A549 (cell line): ENCODE measurements around the gene CALN1. TPM values are rescaled to one million over a fixed set of nuclear protein-coding genes. Genes with fewer than 3 reads are reported as not detected.

ENCODE experiments used
- ATAC-seq, 2 experiments: fragments of 200-7000 bp in 1 of 2; fragments of >200 bp in 1 of 2; cut with Nextera tagmentation in 1 of 2; cut with Tn5 transposase in 1 of 2; 3 replicates each; pipeline versions ENCODE4 v1.8.0 to v1.9.1; 2018 to 2020; ENCODE audit warnings: mild to moderate bottlenecking in 1 of 2, moderate library complexity in 1 of 2
- CTCF ChIA-PET: fragments of 300-600 bp; sonication (Branson Sonifier 250); formaldehyde crosslinking; extraction: SDS; loops from one replicate; lab custom pipeline; 2021; ENCODE audit warnings: antibody characterized with exemption, inconsistent platforms; lab: Yijun Ruan, JAX
- POLR2A ChIA-PET: fragments of 350-600 bp; formaldehyde crosslinking; extraction: SDS; loops from one replicate; lab custom pipeline; 2021; ENCODE audit warnings: antibody characterized with exemption, inconsistent platforms; lab: Yijun Ruan, JAX
- DNase-seq, 2 experiments: peaks; one replicate each; pipeline versions ENCODE4 v3.0.0 to v3.0.0-alpha.2; 2011 to 2016; ENCODE audit warnings: low read depth in 1 of 2, low spot score in 1 of 2
- FAIRE-seq: peaks from 2 replicates; lab custom pipeline; 2011; peaks lifted over from hg19 to GRCh38; lab: Jason Lieb, UNC
- H3K27ac ChIP-seq, 2 experiments: fragments of >200 bp; sonication (Bioruptor Twin); formaldehyde crosslinking; 3 replicates each; pipeline ENCODE4 v1.5.1; 2016 to 2017
- H3K4me1 ChIP-seq: fragments of >200 bp; sonication (Bioruptor Twin); formaldehyde crosslinking; 3 replicates; pipeline ENCODE4 v1.6.1; 2016
- H3K4me2 ChIP-seq: fragments of >200 bp; sonication (Bioruptor Twin); formaldehyde crosslinking; 3 replicates; pipeline ENCODE4 v1.6.1; 2016
- H3K4me3 ChIP-seq: fragments of >200 bp; sonication (Bioruptor Twin); formaldehyde crosslinking; 3 replicates; pipeline ENCODE4 v1.5.1; 2016
- H3K9me3 ChIP-seq: fragments of >200 bp; sonication (Bioruptor Twin); formaldehyde crosslinking; 3 replicates; pipeline ENCODE4 v1.6.1; 2016
- CBX2 ChIP-seq: fragments of 200-600 bp; sonication (generic); IDR thresholded peaks from 2 replicates; pipeline ENCODE4 v1.6.1; 2016; ENCODE audit warnings: low read depth, mild to moderate bottlenecking, borderline replicate concordance
- CBX8 ChIP-seq: fragments of 200-600 bp; sonication (generic); IDR thresholded peaks from 2 replicates; pipeline ENCODE4 v1.6.1; 2016
- CHD2 ChIP-seq: fragments of 150-350 bp; IDR thresholded peaks from 2 replicates; pipeline ENCODE4 v1.6.1; 2014; ENCODE audit warnings: low read length; ENCODE audit not compliant: partially characterized antibody
- CHD4 ChIP-seq: fragments of 200-600 bp; sonication (generic); IDR thresholded peaks from 2 replicates; pipeline ENCODE4 v1.6.1; 2016; ENCODE audit warnings: antibody characterized with exemption, mild to moderate bottlenecking, borderline replicate concordance
- FOSL2 ChIP-seq, 2 experiments: fragments of 450-650 bp in 1 of 2; fragments of >200 bp in 1 of 2; sonication (Bioruptor Twin) in 1 of 2; formaldehyde crosslinking; IDR thresholded peaks; 2 replicates each; pipeline versions ENCODE4 v1.5.0 to v1.6.1; 2016 to 2020; ENCODE audit warnings: mild to moderate bottlenecking in 1 of 2, moderate library complexity in 1 of 2
- FOXS1 ChIP-seq: fragments of 250-450 bp; sonication (Bioruptor Pico); IDR thresholded peaks from 2 replicates; pipeline ENCODE4 v1.5.0; 2020; ENCODE audit warnings: mild to moderate bottlenecking, moderate library complexity
- GATA3 ChIP-seq: IDR thresholded peaks from 2 replicates; pipeline ENCODE4 v1.6.1; 2012; ENCODE audit warnings: borderline replicate concordance
- HDAC2 ChIP-seq: fragments of 200-600 bp; sonication (generic); IDR thresholded peaks from 2 replicates; pipeline ENCODE4 v1.6.1; 2016
- JUNB ChIP-seq: fragments of >200 bp; sonication (Bioruptor Twin); formaldehyde crosslinking; IDR thresholded peaks from 2 replicates; pipeline ENCODE4 v1.6.1; 2016
- MAZ ChIP-seq: fragments of 150-350 bp; IDR thresholded peaks from 2 replicates; pipeline ENCODE4 v1.6.1; 2014; ENCODE audit warnings: antibody characterized with exemption, low read depth, low read length, borderline replicate concordance
- MYC ChIP-seq: IDR thresholded peaks from 2 replicates; pipeline ENCODE4 v1.6.1; 2012; ENCODE audit warnings: mild to moderate bottlenecking, inconsistent platforms, low read length, improper control_type of control experiment, borderline replicate concordance
- NFE2L2 ChIP-seq: fragments of 150-350 bp; conservative IDR thresholded peaks from 2 replicates; pipeline ENCODE4 v1.6.1; 2014; ENCODE audit warnings: low read length
- NPAS2 ChIP-seq: fragments of 250-450 bp; sonication (Bioruptor Pico); IDR thresholded peaks from 2 replicates; pipeline ENCODE4 v1.8.0; 2022; ENCODE audit warnings: mild to moderate bottlenecking, moderate library complexity, borderline replicate concordance
- RAD21 ChIP-seq, 2 experiments: fragments of >200 bp in 1 of 2; sonication (Bioruptor Twin) in 1 of 2; formaldehyde crosslinking in 1 of 2; IDR thresholded peaks in 1 of 2; conservative IDR thresholded peaks in 1 of 2; 2 replicates in 1 of 2; 3 replicates in 1 of 2; pipeline ENCODE4 v1.6.1; 2012 to 2018; ENCODE audit warnings: inconsistent platforms in 1 of 2
- RARB ChIP-seq: fragments of 250-450 bp; sonication (Bioruptor Pico); IDR thresholded peaks from 2 replicates; pipeline ENCODE4 v1.8.0; 2021; ENCODE audit warnings: mild to moderate bottlenecking, moderate library complexity
- RFX5 ChIP-seq: fragments of 450-650 bp; IDR thresholded peaks from 2 replicates; pipeline ENCODE4 v1.7.1; 2014; ENCODE audit warnings: antibody characterized with exemption, mild to moderate bottlenecking, moderate library complexity
- USF2 ChIP-seq: fragments of 450-650 bp; IDR thresholded peaks from 2 replicates; pipeline ENCODE4 v1.6.1; 2014; ENCODE audit warnings: antibody characterized with exemption
- ZC3H11A ChIP-seq: fragments of 450-650 bp; IDR thresholded peaks from 2 replicates; pipeline ENCODE4 v1.6.1; 2014; ENCODE audit warnings: antibody characterized with exemption, mild to moderate bottlenecking
- ZFP36 ChIP-seq: fragments of 450-650 bp; IDR thresholded peaks from 2 replicates; pipeline ENCODE4 v1.6.1; 2014; ENCODE audit warnings: borderline replicate concordance; ENCODE audit not compliant: partially characterized antibody
- ZSCAN20 ChIP-seq: fragments of 250-450 bp; sonication (Bioruptor Pico); IDR thresholded peaks from 2 replicates; pipeline ENCODE4 v1.8.0; 2022; ENCODE audit warnings: mild to moderate bottlenecking, moderate library complexity
- WGBS: methylation state at CpG from one replicate; pipeline ENCODE4 v1.1.6; 2017; ENCODE audit errors: missing lambda C conversion rate; 5-methylcytosine and 5-hydroxymethylcytosine counted together
- polyA plus RNA-seq, 4 experiments: library from polyadenylated mRNA; depleted of rRNA in 3 of 4; stranded (reverse); fragments of >200 nt; fragmentation: RNase III in 1 of 4; extraction: RNeasy Plus Mini Kit Qiagen cat#74134 plus additional on column Dnase treatment in 1 of 4; gene quantifications; 2 replicates in 3 of 4; 3 replicates in 1 of 4; pipeline ENCODE4 v1.2.3, GENCODE V29; 2011 to 2017
- TF ChIP-seq, protein P1 (sequence below): IDR thresholded peaks from 2 replicates; pipeline ENCODE4 v1.6.1; 2012; ENCODE audit warnings: low read depth, borderline replicate concordance
- TF ChIP-seq, protein P2 (sequence below): fragments of 200-600 bp; sonication (generic); IDR thresholded peaks from 2 replicates; pipeline ENCODE4 v1.6.1; 2016; ENCODE audit warnings: antibody characterized with exemption, mild to moderate bottlenecking, moderate library complexity
- TF ChIP-seq, protein P3 (sequence below): IDR thresholded peaks from 2 replicates; pipeline ENCODE4 v1.6.1; 2012
- TF ChIP-seq, protein P4 (sequence below): fragments of >200 bp; sonication (Bioruptor Twin); formaldehyde crosslinking; IDR thresholded peaks from 2 replicates; pipeline ENCODE4 v1.6.1; 2016

CALN1 gene
- polyA plus RNA-seq, 2 of the 4 experiments (the other 2 are of a cell fraction), result not detected

DNA sequence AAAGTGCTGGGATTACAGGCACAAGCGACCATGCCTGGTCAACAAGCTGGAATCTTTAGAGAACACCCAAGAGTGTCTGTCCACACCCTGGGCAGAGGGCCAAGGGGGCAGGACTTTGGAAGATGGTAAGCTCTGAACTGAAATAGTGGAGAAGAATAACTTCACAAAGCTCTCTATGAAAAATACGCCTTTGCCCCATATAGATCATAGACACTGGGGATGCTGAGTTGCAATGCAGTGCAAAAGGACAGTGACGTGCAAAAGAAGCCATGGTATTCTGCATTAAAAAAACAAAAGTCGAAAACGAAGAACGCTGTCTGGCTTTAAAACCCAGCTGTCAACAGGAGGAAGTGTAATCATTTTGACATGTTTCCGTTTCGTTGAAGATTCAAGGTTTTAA, 353.6 kb downstream of the CALN1 start (continued):
- TF ChIP-seq USF2 (no peak), CBX2 (no peak)

DNA sequence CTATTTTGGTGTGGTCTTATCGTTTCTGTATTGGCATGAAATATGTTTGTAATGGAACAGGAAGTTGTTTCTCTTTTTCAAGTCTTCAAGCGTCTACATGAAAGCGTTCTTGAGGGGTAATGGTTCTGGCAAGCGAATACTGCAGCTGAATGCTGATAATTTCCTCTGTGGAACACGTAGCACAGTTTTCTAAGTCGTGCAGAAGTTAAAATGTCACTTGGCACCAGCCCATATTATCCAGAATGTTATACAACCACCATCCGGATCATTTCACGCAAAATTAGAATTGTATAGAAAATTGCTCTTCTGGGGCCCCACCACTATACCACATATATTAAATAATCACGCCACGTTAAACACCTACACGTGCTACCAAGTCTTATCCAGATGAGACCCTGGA, 354.3 kb downstream of the CALN1 start:
- ATAC-seq (no peak), FAIRE-seq (no peak), DNase-seq (no peak)
- Histone ChIP-seq H3K9me3 (no peaks in the 10 kb centered on the region), H3K27ac (no peak overlapping the region), H3K4me1 (no peaks in the 10 kb centered on the region), H3K4me3 (no peak overlapping the region), H3K4me2 (no peak overlapping the region)
- ChIA-PET CTCF (no interaction called here), POLR2A (no interaction called here)
- 40% methylated on average over 11 of the region's 11 CpGs for WGBS
- TF ChIP-seq, protein P1, sequence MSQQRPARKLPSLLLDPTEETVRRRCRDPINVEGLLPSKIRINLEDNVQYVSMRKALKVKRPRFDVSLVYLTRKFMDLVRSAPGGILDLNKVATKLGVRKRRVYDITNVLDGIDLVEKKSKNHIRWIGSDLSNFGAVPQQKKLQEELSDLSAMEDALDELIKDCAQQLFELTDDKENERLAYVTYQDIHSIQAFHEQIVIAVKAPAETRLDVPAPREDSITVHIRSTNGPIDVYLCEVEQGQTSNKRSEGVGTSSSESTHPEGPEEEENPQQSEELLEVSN, result no peak
- TF ChIP-seq RFX5, result no peak
- TF ChIP-seq CBX8, result no peak
- TF ChIP-seq, protein P2, sequence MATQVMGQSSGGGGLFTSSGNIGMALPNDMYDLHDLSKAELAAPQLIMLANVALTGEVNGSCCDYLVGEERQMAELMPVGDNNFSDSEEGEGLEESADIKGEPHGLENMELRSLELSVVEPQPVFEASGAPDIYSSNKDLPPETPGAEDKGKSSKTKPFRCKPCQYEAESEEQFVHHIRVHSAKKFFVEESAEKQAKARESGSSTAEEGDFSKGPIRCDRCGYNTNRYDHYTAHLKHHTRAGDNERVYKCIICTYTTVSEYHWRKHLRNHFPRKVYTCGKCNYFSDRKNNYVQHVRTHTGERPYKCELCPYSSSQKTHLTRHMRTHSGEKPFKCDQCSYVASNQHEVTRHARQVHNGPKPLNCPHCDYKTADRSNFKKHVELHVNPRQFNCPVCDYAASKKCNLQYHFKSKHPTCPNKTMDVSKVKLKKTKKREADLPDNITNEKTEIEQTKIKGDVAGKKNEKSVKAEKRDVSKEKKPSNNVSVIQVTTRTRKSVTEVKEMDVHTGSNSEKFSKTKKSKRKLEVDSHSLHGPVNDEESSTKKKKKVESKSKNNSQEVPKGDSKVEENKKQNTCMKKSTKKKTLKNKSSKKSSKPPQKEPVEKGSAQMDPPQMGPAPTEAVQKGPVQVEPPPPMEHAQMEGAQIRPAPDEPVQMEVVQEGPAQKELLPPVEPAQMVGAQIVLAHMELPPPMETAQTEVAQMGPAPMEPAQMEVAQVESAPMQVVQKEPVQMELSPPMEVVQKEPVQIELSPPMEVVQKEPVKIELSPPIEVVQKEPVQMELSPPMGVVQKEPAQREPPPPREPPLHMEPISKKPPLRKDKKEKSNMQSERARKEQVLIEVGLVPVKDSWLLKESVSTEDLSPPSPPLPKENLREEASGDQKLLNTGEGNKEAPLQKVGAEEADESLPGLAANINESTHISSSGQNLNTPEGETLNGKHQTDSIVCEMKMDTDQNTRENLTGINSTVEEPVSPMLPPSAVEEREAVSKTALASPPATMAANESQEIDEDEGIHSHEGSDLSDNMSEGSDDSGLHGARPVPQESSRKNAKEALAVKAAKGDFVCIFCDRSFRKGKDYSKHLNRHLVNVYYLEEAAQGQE, result no peak
- no peak for TF ChIP-seq NFE2L2
- no peak for TF ChIP-seq JUNB
- no peak for TF ChIP-seq CHD2
- TF ChIP-seq NPAS2 (CRISPR knock-in tag), result no peak
- TF ChIP-seq MYC, result no peak
- no peak for TF ChIP-seq ZFP36
- TF ChIP-seq, protein P3, sequence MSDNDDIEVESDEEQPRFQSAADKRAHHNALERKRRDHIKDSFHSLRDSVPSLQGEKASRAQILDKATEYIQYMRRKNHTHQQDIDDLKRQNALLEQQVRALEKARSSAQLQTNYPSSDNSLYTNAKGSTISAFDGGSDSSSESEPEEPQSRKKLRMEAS, result no peak
- TF ChIP-seq MAZ, result no peak
- TF ChIP-seq, protein P4, sequence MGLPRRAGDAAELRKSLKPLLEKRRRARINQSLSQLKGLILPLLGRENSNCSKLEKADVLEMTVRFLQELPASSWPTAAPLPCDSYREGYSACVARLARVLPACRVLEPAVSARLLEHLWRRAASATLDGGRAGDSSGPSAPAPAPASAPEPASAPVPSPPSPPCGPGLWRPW, result no peak
- no peak for TF ChIP-seq FOSL2 (IDR thresholded peaks at IDR 0.05)
- TF ChIP-seq FOSL2 (CRISPR knock-in tag; IDR thresholded peaks at IDR 0.05), result no peak

DNA sequence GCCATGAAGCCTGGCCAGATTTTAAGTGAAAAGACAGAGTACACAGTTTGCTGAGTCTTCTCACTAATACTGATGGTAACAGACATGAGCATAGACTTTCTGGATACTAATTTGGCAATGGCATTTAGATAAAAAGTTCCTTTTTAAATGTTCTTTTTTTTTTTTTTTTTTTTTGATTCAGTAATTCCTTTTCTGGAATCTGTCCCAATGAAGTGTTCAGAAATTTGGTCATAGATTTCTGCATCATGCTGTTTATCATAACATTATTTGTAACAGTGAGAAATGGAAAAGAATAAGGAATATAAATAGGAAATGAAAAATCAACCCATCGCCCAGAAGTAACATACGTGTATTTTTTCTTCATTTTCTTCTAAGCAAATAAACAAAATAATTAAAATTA, 354.9 kb downstream of the CALN1 start:
- no peaks in the 10 kb centered on the region for H3K9me3 ChIP-seq
- H3K4me1 ChIP-seq, result no peaks in the 10 kb centered on the region
- POLR2A ChIA-PET, result no interaction called here
- no peak overlapping the region for H3K27ac ChIP-seq
- WGBS, result 27% methylated on average over 2 of the region's 2 CpGs
- H3K4me3 ChIP-seq, result no peak overlapping the region
- no peak for ATAC-seq
- DNase-seq, result no peak
- CTCF ChIA-PET, result no interaction called here
- no peak for TF ChIP-seq CHD2
- no peak for TF ChIP-seq GATA3
- no peak for TF ChIP-seq RFX5
- TF ChIP-seq ZSCAN20 (CRISPR knock-in tag), result no peak
- no peak for TF ChIP-seq RARB (CRISPR knock-in tag)
- no peak for TF ChIP-seq MYC
- no peak for TF ChIP-seq HDAC2
- TF ChIP-seq NFE2L2, result no peak
- TF ChIP-seq CHD4, result no peak
- TF ChIP-seq ZC3H11A, result no peak
- TF ChIP-seq, protein P2, result no peak
- TF ChIP-seq, protein P3, result no peak
- TF ChIP-seq RAD21 (conservative IDR thresholded peaks at IDR 0.05 in 1 of 2, IDR thresholded peaks at IDR 0.05 in 1 of 2), result no peak
- no peak for TF ChIP-seq FOXS1
- TF ChIP-seq, protein P4, result no peak
- TF ChIP-seq, all 56 proteins: peak for 0
- FAIRE-seq, result no peak
- H3K4me2 ChIP-seq, result no peak overlapping the region
